ENCODE measurements around the gene CRTC1.

The CRTC1 gene, protein sequence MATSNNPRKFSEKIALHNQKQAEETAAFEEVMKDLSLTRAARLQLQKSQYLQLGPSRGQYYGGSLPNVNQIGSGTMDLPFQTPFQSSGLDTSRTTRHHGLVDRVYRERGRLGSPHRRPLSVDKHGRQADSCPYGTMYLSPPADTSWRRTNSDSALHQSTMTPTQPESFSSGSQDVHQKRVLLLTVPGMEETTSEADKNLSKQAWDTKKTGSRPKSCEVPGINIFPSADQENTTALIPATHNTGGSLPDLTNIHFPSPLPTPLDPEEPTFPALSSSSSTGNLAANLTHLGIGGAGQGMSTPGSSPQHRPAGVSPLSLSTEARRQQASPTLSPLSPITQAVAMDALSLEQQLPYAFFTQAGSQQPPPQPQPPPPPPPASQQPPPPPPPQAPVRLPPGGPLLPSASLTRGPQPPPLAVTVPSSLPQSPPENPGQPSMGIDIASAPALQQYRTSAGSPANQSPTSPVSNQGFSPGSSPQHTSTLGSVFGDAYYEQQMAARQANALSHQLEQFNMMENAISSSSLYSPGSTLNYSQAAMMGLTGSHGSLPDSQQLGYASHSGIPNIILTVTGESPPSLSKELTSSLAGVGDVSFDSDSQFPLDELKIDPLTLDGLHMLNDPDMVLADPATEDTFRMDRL

DNA sequence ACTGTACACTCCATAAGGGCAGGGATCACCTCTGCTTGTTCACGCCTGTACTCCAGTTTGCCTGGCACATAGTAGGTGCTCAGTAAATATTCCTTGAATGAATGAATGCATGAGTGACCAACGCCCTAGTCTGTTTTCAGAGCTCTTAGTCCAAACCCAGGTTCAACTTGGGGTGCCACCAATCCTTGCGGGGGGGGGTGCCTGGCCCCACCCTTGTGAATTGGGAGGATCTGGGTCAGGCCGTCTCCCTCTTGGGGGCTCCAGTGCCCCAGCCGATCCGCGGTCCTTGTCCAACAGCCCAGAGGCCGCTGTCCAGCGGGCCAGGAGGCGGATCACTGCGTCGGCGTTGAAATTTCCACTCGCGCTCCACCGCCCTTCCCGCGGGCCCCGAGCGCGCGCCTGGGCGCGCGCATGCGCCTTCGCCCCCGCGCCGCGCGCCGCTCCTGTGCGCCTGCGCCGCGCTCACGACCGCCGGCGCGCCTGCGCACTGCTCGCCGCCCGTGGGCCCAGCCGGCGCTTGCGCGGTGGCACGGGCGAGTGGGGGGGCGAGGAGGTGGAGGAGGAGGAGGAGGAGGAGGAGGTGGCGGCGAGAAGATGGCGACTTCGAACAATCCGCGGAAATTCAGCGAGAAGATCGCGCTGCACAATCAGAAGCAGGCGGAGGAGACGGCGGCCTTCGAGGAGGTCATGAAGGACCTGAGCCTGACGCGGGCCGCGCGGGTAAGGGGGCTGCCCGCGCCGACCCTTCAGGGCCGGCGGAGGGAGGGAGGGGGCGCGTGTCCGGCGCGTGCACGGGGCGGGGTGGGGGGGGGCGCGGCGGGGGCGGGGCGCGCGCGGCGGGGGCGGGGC lies at the start of gene CRTC1:
TSS of gene CRTC1 (plus strand) at position 572 of the 849 bp plus-strand sequence. CDS start at position 595, 23 bp downstream.
- DNase-seq: peak; percentile 95

DNA sequence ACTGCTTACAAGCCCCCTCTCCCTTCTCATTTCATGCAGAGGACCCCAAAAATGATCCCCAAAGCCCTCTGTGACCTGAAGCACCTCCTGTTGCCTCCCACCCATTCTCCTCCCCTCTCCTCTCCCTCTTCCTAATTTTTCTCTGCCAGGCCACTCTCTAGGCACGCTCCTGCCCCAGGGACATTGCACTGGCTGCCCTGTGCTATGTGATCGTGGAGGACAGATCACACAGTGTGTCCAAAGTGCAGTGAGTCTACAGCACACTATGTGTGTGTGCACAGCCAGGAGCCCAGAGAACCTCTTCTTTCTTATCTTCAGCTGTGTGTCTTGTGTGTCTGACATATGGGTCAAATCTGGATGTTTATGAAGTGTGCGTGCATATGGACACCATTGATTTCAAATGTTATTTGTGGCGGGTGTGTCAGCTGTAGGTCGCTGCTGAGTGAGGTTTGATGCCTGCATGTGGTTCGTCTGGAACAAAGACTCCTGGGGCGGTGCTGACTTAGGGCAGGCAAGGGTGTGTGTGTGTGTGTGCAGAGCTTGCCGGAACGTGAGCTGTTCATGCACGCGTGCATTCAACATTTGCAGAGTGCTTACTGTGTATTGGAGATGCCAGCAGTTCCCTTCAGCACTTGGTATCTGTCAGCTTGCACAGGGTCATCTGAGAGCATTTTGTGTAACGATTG lies 48.7 kb upstream of the CRTC1 start:
- DNase-seq: no peak

DNA sequence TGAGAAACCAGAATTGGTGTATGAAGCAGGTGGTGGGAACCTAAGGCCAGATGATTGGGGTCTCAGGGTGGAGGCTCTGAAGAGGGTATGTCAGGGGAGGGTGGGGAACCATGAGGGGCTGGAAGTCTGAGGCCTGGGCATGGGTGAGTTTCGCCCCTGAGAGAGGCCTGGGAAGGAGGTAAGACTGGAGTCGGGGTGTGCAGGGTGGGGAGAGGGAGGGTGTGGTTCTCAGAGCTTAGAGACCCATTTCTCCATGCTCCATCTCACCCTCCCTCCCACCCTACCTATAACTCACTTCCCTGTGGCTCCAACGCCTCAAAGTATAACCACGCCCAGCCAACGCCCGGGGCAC lies 47.7 kb upstream of the CRTC1 start:
- no peak for DNase-seq

DNA sequence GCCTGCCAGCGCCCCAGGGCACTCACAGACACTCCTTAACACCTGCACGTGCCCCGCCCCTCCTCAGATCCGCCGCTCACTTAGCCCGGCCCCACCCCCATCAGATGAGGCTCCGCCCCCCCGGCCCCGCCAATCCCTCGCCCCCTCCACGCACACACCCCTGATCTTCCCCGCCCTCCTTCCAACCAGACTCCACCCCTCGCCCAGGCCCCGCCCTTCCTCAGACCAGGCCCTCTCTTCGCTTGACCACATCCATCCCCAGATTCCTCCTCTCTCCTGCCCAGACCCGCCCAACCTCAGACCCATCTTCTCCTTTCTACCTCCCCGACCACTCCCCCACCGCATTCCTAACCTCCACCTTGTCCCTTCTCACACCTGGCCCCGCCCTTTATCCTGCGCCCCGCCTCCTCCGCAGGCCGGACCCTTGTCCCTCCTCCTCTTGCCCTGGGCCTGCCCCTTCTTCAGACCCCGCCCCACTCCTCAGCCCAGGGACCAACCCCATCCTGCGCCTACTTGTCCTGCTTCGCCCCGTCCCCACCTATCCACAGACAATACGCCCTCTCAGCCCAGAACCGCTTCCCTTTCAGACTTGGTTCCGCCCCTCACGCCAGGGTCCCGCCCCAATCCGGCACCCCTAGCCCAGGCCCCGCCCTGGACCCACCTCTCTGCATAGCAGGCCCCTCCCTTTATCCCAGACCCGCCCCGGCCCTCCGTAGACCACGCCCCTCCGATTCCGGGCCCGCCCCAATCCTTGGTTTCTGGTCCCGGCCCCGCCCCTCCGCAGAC lies 47.1 kb upstream of the CRTC1 start:
- peak; percentile 100 for DNase-seq

DNA sequence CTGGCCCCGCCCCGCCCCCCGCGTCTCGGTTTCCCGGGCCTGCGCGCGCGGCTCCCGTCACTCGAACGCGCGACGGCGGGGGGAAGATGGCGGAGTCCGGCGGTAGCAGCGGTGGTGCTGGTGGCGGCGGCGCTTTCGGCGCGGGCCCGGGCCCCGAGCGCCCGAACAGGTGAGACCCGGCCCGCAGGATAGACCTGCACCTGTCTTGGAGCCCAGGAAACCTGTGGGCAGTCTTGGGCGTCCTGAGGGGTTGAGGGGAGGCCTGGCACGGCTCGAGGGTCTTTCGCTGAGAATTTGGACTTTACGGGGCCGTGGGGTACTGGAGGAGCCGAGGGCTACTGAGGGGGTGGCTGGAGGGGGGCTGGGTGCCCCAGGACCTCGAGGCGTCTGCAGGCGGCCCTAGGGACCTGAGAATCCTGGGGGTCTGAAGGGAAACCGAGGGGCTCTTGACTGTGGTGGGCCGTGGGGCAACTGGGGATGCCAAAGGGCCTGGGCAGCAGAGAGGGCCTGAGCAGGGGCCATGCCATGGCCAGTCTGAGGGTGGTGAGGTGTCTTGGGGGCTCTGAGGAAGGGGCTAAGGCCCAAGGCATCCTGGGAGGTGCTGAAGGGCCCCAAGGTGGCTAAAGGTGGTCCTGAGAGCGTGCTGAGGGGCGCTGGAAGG lies 46.4 kb upstream of the CRTC1 start, which contains the start of gene KLHL26:
TSS of gene KLHL26 (plus strand) at position 60 of the 661 bp plus-strand sequence. CDS start at position 87, 27 bp downstream.
- no peak for DNase-seq

DNA sequence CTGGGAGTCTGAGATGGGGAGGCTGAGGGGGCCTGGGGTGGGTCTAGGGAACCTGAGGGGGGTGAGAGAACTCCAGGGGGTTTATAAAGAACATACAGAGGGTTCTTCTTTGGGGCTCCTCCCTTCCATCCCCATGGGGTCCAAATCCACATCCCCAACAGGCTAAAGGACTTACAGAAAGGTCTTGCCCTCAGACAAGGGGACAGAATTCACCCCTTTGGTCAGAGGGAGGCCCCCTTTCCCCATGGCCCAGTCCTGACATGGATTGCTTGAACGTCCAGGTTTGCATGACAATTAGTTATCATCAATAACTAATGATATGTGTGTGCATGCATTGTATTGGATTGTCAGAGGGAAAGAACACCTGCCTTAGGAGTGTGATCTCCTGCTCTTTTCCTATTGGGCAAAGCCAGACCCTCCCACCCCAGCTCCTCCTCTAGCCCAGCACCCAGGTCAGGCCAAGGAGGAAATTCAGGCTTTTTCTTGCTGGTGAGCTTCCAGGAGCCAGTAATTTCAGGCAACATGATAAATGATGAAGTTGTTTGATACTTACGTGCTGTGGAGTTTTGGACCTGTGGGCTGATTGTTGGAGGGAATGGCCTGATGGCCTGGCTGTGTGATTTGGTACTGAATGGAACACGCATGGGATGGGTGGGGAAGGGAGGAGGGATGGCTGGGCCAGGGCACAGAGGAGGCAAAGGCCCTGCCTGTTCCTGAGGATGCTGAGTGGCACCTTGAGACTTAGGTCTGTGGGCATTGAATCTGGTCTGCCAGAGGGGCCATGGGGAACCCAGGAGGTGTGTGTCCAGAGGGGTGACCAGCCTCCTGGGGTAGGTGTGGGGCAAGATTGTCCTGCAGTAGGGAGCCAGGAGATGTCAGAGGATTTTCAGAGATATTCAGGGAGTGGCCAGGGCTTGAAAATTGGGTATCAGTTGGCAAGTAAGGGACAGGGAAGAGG lies 45.5 kb upstream of the CRTC1 start:
- no peak for DNase-seq

DNA sequence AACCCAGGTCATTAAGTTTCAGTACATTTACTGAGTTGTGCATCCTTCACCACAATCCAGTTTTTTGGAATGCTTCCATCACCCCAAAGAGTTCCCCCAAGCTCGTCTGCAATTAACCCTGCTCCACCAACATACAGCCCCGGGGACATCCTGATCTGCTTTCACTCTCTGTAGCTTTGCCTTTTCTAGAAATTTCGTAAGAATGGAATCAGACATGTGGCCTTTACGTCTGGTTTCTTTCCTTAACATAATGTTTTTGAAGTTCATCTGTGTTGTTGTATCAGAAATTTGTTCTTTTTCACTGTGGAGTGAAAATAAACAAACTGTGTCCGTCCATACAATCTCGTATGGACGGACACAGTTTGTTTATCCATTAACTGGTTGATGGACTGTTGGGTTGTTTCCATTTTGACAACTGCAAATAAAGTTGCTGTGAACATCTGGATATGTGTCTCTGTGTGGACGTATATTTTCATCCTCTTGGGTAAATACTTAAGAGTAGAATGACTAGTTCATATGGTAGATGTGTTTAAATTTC lies 43.7 kb upstream of the CRTC1 start:
- no peak for DNase-seq

DNA sequence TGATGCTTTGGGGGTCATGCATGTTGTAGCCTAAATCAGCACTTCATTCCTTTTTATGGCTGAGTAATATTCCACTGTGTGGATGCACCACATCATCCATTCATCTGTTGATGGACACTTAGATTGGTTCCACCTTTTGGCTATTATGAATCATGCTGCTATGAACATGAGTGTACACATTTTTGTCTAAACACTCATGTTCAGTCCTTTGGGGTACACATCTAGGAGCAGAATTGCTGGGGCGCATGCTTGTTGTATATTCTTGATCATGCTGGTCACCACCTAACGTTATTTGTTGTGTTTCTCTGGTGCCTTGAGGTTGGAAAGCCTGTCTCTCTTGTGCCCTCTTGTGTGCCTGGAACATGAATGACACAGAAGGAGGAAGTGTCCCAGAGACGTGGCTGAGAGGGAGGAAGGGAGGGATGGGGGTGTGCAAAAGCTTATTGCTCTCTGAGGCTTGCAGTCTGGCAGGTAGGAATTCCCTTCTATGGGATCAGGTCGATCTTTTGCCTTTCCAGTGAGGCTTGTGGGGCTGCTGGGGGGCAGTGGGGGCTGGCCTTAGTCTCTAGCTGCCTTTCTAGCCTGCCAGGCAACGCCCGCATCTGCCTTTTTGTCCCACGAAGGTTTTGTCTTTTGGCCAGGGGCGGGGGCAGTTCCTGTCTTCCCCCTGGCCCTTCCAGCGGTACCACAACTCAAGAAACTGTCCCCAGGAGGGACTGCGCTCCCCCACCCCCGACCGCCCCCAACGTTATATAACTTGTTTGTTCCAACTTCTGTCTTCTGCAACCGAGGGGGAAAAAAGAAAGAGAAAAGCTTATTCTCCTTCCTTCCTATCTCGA lies 39.1 kb upstream of the CRTC1 start:
- DNase-seq: peak; percentile 67

DNA sequence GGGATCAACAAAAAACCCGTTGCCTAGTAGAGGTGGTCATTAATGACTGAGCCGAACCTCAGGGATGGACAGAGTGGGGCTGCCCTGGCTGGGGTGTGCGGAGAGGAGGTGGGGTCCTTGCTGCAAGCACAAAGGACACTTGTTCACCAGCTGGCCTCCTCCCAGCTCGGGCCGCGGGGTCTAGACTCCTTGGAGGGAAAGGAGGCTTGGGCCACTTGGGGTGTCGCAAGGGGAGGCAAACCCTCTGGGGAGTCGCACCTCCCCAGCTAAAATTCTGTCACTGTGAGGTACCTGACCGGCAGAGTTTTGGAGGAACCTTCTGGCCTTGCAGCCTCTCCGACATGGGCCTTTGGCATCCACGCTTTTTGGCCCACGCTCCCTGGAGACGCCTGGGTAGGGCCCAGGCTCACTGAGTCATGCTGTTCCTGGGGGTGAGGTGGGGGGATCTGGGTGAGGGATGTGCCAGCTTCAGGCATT lies 38.4 kb upstream of the CRTC1 start:
- DNase-seq: no peak

DNA sequence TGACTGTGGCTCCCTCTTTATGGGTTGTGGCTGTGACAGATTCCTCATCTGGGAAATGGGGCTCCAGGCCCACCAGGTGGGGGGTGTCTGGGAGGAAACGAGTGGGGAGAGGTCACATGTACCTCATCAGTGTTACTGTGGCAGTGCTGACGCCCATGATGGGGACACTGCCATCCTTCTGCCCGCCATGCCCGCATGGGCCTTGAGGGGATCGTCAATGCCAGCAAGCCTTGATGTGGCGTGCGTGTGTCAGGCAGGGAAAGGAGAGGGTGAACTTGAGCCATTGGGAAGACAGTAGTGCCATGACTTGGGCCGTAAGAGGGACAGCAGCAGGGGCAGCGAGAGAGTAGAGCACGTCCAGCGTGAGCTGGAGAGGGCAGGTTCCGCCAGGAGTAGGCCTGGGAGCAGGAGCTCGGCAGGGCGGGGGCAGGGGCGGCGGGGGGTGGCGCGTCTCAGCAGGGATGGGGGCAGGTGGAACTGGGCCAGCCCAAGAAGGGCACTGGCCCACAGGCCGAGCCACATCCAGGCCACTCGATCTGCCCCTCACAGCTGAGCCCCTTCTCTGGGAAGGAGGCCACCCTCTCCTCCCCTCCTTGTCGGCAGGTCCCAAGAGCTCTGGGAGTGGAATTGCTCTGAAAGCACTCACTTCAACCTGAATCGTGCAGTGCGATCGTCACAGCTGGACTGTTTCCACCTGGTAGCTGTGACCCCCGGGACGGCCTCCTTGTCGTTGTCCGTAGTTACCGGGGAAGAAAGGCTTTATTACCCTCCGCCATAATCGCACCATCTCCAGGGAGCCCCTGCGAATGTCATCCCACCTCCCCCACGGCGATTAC lies 36.7 kb upstream of the CRTC1 start:
- DNase-seq: no peak

DNA sequence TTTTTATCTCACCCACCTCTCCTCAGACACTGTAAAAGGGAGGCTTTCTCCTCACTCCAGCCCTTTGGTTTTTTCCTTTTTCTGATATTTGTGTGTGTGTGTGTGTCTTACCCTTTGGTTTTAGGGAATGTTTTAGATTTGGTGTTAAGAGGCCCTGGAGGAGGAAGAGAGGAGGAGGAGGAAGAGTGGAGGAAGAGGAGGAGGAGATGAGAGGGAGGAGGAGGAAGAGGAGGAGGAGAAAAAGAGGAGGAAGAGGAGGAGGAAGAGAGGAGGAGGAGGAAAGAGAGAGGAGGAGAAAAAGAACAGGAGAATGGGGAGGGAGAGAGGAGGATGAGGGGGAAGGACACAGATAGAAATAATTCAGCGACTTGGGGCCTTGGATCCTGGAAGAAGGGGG lies 36.1 kb upstream of the CRTC1 start:
- DNase-seq: no peak

DNA sequence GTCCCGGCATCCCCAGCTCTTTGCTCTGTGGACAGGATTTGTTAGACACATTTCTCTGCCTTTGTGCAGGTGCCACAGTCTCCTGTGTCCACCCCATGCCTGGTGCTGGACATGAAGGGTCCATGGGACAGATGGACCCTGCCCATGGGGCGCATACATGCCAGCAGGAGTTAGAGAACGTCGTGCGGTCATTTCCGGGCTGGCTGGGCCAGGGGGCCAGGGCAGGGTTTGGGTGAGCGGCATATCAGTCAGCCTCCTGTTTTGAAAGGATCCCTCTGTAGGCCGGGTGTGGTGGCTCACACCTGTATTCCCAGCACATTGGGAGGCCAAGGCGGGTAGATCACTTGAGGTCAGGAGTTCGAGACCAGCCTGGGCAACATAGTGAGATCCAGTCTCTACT lies 35.7 kb upstream of the CRTC1 start:
- DNase-seq: no peak

DNA sequence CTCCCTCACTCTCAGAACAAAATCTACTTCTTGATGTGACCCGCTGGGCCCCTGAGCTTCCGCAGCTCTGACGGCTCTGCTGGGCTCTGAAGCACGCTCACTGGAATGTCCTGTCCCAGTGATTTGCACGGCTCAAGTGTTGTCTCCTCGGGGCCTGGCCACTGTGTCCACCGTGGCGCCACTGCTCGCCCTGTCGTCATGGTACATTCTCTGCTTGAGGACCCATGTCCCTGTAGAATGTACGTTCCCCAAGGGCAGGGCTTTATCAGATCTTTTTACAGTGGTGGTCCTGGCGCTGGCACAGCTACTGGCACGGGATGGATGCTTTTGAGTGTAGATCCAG lies 34.5 kb upstream of the CRTC1 start:
- DNase-seq: no peak

DNA sequence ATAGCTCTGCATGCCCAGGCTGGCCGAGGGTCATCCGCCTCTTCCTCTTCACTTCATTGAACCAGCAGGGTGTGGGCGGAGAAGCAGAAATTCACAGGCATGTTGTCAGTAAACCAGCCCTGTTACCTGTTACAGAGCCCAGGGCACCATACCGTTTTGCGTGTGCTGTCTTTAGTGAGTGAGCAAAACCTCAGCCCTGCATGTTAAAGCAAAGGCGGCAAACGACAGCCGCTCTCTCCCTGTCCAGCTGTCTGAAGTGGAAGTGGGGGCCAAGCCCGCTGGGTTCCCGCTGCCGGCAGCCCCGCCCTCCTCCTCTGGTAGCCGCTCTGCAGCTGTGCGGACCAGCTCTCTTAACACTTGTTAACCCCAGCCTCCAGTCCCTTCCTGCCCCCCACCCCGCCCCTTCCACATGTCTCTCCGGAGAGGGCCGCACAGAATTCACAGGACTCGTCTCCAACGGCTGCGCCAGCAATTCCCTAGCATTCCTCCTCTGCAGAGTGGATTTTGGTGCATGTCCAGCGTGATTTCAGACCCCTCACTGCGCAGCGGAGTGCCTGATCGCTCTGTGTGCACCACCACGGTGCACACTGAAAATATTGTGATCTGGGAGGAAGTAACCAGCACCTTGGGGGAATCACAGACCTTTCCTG lies 34.0 kb upstream of the CRTC1 start:
- DNase-seq: peak; percentile 34

DNA sequence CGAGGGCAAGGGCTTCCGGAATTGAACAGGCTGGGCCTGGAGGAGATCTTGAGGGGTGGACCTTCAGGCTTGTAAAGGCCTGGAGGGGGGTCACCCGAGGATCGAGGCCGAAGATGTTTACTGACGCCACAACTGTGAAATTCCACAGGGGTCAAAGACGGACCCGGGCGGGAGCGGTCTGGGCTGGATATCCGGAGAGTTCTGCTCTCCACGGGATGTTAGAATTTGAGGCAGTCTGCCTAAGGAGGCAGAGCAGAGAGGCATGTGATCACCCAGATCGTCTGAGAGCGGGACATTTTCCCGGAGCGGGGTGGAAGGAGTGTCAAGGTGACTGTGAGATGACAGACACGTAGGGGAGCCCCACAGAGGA lies 33.5 kb upstream of the CRTC1 start:
- DNase-seq: no peak

DNA sequence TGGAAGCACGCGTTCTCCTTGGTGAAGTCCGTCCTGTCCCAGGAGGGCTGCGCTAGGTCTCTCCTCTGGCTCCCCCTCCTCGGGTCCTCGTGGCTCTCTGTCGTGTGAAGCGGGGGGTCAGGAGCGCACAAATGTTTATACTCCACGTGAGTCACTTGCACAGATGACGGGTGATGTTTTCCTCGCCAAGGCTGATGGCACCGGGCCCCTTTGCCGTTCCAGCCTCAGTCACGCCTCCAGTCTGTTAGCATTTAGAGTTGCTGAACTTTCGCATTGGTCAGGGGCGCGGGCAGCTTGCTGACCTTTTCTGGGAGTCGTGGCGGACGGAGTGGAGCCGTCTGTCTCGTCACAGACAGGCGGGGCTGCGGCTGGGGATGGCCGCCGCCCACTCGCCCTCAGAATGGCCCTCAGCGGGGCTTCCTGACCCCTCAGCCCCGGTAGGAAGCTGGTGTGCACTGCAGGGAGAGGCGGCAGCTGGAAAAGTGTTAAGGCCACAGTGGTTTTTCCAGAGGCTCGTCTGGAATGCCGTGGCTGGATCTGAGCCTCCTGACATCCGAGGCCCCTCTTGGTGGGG lies 32.9 kb upstream of the CRTC1 start:
- DNase-seq: no peak

DNA sequence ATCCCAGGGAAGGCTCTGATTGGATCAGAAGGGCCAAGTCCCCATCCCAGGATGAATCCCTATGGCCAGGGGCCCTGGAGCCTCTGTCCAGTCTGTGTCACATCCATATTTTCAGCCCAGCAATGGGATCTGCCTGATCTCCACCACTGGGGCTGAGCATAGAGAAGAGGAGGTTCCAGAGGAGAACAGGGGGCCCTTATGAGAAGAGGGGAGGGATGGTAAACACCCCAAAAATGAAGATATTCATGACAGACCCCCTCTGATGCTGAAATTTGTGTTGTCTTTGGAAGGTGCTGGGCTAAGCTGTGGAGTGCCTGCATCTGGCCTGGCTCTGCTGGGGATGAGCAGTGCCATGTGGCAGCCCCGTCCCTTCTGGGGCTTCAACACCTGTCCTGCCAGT lies 32.2 kb upstream of the CRTC1 start:
- no peak for DNase-seq
